NCI-H2081 (cell line): ENCODE data around the gene TMEM236.
"Not testable (repeated sequence)": the region's sequence is repeated elsewhere in the genome, so short reads cannot be mapped to it uniquely, and the experiment has no call there.

Experiments
- DNase-seq, 2 experiments: peaks; one replicate each; lab custom pipeline; 2025; lab: John Stamatoyannopoulos, UW

TMEM236 gene, protein sequence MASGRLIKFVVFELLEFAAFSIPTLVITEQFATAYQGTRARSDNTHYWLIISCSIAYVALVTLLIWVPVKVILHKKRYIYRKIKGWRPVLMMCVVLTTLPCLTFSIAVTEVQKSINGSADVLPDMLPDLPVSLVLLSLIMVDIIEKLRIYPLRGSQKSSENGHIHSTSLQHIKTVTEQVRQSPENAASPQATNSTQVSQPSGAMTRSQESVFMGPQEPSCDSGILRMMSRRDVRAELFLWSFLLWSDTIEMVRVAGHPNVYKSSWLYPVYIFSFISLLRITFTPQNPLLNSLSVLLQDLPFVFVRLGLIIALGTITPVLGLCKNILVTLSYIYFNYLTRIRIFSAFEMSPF

DNA sequence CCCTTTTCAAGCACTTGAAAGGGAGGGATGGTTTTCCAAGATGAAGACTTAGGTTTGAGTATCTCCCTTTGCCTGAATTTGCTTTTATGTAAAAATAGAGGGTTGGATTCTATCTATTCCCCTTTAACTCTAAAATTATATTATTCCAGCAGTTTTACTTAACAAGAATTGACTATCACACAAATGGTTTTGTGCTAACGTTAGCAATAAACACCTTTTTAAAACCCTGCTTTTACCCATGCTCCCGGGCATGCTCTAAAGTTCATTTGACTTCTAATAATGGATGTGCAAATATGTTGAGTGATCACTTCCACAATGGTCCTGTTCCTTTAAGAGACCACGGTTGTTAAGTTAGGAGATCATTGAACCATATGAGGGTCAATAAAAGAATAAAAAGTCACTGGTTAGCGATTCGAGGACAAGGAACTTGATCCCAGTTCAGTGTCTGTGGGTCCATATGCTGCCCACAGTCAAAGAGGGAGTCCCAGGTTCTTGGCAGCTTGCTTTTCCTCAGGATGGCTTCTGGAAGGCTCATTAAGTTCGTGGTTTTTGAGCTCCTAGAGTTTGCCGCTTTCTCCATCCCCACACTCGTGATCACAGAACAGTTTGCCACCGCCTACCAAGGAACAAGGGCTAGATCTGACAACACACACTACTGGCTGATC, at the start of gene TMEM236:
Gene TMEM236 (plus strand): TSS at position 421 of the 665 bp plus-strand sequence. CDS start 95 bp downstream, at position 516.
- no peak for DNase-seq

DNA sequence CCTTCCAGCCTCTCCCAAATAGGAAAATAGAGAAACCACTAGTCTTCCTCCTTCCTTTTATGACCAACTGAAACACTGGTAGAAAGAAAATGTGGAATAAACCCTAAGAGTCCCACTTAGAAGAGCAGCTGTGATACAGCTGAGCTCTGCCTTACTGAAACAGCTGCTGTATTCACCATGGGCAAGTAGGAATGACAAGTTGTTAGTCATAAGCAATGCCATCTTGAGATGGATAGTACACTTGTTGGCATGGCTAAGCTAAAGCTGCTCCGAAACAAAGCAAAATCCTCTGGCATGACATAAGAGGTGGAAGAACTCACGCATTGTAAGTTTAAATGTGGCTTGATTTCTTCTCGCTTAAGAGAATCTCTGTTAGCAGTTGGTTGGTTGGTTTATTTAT, 48.3 kb upstream of the TMEM236 start:
- no peak for DNase-seq

DNA sequence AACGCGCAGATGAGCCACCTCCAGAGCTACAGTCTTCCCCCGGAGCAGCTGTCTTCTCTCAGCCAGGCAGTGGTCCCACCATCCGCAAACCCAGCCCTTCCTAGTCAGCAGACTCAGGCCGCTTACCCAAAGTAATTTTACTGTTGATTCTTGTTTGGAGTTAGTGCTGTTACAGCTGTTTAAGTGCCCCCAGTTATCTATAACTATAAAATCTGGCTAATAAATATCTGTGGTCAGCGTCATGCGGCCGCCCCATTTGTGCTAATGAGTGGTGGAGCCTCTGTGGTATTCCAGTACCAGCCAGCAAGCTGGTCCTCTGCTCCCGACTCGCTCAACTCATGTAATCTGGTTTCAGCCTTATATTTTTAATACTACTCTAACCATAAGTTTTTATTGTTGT, 43.2 kb upstream of the TMEM236 start:
- no peak for DNase-seq

DNA sequence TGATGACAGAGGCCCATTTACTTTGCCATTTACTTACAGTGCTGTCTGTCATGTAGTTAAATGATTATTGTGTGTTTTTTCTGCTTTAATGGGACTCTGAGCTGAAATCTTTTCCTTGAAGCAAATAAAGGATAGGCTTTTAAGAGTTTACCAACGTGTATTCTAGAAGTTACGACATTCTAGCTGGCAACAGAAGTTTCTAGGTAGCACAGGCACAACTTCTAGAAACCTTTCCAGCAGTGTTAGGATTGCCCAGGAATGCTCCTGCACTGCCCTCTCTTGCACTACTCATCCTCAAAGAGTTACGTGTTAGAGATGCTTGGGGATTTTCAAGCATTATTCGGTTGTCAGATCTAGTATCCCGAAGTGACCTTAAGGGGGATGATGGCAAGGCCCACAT, 42.5 kb upstream of the TMEM236 start:
- DNase-seq: no peak

- DNase-seq: no peak
These were observed 41.8 kb upstream of the TMEM236 start for GRCh38 chr10:17710181-17710580.

DNA sequence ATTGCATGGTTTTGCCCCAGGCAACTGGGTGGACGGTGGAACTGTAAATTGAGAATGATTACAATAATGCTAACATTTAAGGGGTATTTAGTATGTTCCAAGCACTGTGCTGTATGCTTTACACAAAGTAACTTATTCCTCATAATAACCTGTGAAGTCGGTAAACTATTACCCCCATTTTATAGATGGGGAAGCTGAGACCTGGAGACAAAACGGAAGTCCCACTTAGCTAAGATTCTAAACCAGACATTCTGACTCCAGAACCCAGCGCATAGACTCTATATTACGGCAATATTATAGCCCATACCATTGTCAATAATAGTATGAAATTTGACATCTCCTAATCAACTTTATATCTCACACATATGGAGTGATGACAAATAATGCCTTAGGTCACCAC, 39.9 kb upstream of the TMEM236 start:
- DNase-seq: no peak

GRCh38 chr10:17712717-17713471, 39.1 kb upstream of the TMEM236 start:
- no peak for DNase-seq

GRCh38 chr10:17713758-17714157, 38.2 kb upstream of the TMEM236 start:
- no peak for DNase-seq

- DNase-seq: no peak
These were observed 35.8 kb upstream of the TMEM236 start for GRCh38 chr10:17716161-17716560.

DNA sequence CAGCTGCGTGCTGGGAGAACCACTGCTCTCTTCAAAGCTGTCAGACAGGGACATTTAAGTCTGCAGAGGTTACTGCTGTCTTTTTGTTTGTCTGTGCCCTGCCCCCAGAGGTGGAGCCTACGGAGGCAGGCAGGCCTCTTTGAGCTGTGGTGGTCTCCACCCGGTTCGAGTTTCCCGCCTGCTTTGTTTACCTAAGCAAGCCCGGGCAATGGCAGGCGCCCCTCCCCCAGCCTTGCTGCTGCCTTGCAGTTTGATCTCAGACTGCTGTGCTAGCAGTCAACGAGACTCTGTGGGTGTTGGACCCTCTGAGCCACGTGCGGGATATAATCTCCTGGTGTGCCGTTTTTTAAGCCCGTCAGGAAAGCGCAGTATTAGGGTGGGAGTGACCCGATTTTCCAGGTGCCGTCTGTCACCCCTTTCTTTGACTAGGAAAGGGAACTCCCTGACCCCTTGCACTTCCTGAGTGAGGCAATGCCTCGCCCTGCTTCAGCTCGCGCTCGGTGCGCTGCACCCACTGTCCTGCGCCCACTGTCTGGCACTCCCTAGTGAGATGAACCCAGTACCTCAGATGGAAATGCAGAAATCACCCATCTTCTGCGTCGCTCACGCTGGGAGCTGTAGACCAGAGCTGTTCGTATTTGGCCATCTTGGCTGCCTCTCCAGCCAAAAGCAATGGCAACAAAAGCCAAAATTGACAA, 29.5 kb upstream of the TMEM236 start:
- not testable (repeated sequence) for DNase-seq

DNA sequence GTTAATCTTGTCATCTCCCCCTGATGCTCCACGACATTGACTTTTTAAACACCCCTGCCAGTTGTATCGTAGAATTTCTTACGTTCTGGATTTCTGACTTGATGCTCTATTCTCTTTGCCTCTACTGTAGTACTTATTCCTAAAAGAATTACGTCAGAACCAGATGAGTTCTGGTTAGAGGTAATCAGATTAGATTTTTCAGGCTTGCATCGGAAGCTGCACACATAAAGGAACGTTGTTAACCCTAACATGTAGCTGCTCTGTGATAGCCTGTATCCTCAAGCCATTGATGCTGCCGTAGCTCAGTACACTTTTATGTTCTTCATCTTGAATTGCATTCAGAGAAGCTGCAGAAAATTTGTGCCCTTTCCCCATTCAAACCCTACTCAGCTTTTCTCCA, 26.3 kb upstream of the TMEM236 start:
- DNase-seq: no peak

DNA sequence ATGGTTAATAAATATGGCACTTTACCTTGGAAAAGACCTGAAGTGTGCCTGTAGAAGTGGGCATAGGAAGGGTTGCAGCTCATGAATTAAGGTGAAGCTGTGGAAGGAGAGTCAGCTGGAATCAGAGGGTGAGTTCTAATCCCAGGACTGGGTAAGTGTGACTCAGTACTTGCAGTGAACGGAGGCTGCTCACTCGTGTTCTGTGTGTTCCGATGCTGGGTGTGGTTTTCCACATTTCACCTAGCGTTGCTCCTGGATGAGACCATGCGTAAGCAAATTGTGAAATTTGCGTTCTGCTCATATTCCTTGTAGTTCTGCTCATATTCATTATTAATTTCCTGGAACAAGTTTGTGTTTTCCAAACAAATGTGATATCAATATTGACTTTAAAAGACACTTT, 22.4 kb upstream of the TMEM236 start:
- no peak for DNase-seq

GRCh38 chr10:17730667-17731066, 21.3 kb upstream of the TMEM236 start:
- no peak for DNase-seq

GRCh38 chr10:17731331-17732020, 20.5 kb upstream of the TMEM236 start:
- DNase-seq: no peak

DNA sequence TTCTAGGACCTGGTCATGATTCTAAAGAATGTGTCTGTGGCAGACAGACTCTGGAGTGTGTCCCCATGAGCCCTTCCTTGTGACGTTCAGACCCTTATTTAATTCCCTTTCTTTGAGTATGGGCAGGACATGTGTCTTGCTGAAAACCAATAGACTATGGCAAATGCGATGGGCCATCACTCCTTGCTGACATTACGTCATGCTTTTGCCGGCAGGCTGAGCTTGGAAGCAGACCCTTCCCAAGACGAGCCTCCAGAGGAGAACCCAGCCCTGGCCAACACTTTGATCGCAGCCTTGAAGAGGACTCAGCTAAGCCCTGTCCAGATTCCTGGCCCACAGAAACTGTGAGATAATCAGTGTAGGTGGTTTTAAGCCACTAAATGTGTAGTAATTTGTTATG, 18.4 kb upstream of the TMEM236 start:
- no peak for DNase-seq

- no peak for DNase-seq
These were observed 17.4 kb upstream of the TMEM236 start for GRCh38 chr10:17734432-17735080.

GRCh38 chr10:17735166-17735941, 16.6 kb upstream of the TMEM236 start:
- no peak for DNase-seq

- no peak for DNase-seq
These were observed 15.8 kb upstream of the TMEM236 start for GRCh38 chr10:17736223-17736622.

GRCh38 chr10:17737027-17737965, 14.7 kb upstream of the TMEM236 start:
- DNase-seq: peak in 1 of 2 experiments; percentile 35
